Spleen (tissue), 7 donors: Measurements from ENCODE around the gene PRDM16.

Experiments used
- POLR2A ChIP-seq, 3 donors: fragments of 450-650 bp; IDR thresholded peaks; one replicate each; pipeline ENCODE4 v1.5.1; 2017; ENCODE audit warnings: antibody characterized with exemption in 3 of 3, mild to moderate bottlenecking in 1 of 3
- POLR2AphosphoS5 ChIP-seq, 3 donors: sonication (generic); formaldehyde crosslinking; IDR thresholded peaks; one replicate each; pipeline ENCODE4 v1.5.1; 2017; ENCODE audit warnings: antibody characterized with exemption in 3 of 3
- TF ChIP-seq, protein P1 (sequence below), 11 experiments: fragments of 200-600 bp in 7 of 11; fragments of 450-650 bp in 4 of 11; sonication (generic) in 4 of 11; IDR thresholded peaks in 8 of 11; conservative IDR thresholded peaks in 3 of 11; 1 replicate in 7 of 11; 2 replicates in 4 of 11; pipeline versions ENCODE4 v1.4.0 to v1.8.0; 2016 to 2021; ENCODE audit warnings: antibody characterized with exemption in 11 of 11, inconsistent platforms in 4 of 11, mild to moderate bottlenecking in 1 of 11
- donor health status: DM: no; HTN: no; CAD: no; lungs with moderate emphysema.
- donor health status: DM: no; HTN: no; CAD: no.
- donor health status: DM: no; HTN: no; CAD: no.

DNA sequence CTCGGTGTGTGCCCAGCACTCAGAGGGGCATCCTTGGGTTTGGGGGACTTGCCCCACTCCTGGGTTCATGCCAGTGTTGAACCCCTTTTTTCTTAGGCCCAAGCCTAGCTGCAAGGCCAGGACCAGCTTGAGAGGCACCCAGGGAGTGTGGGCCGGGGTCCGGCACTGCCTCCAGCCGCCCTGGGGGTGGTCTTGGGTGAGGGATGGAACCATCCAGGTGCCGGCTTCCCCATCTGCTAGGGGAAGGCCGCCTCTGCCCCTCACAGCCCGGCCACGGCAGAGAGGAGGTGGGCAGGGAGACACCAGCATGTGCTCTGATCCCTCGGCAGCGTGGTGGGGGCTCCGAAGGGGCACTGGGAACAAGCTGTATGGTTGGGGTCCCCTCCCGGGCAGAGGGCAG lies 335.3 kb downstream of the PRDM16 start:
- TF ChIP-seq, protein P1, sequence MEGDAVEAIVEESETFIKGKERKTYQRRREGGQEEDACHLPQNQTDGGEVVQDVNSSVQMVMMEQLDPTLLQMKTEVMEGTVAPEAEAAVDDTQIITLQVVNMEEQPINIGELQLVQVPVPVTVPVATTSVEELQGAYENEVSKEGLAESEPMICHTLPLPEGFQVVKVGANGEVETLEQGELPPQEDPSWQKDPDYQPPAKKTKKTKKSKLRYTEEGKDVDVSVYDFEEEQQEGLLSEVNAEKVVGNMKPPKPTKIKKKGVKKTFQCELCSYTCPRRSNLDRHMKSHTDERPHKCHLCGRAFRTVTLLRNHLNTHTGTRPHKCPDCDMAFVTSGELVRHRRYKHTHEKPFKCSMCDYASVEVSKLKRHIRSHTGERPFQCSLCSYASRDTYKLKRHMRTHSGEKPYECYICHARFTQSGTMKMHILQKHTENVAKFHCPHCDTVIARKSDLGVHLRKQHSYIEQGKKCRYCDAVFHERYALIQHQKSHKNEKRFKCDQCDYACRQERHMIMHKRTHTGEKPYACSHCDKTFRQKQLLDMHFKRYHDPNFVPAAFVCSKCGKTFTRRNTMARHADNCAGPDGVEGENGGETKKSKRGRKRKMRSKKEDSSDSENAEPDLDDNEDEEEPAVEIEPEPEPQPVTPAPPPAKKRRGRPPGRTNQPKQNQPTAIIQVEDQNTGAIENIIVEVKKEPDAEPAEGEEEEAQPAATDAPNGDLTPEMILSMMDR (IDR thresholded peaks at IDR 0.05 in 8 of 11, conservative IDR thresholded peaks at IDR 0.05 in 3 of 11), result no peak
- TF ChIP-seq POLR2A (IDR thresholded peaks at IDR 0.05) (no peak), POLR2AphosphoS5 (IDR thresholded peaks at IDR 0.05) (no peak)
